Fibroblast of skin of back (primary cell): Measurements from ENCODE around the gene ABCC3. TPM values are rescaled to one million over a fixed set of nuclear protein-coding genes. Genes with fewer than 3 reads are reported as not detected.

ENCODE experiments used
- DNase-seq: peaks from one replicate; pipeline ENCODE4 v3.0.0-alpha.2; 2013
- polyA plus RNA-seq, 2 experiments: library from polyadenylated mRNA; unstranded; fragments of 120-200 nt; gene quantifications; one replicate each; pipeline ENCODE4 v1.2.1, GENCODE V29; 2013; ENCODE audit not compliant: insufficient read length in 2 of 2

The ABCC3 gene
- 1.7 TPM for polyA plus RNA-seq (2013, experiment 1 of 2; ENCODE audit: insufficient read length)
- polyA plus RNA-seq (2013, experiment 2 of 2; ENCODE audit: insufficient read length) = 1.3 TPM

- DNase-seq = peak; percentile 31
These were observed at the start of gene ABCC3 for GRCh38 chr17:50634224-50634914. TSS of gene ABCC3 (plus strand) at chr17:50634881. CDS start at chr17:50634937, 56 bp downstream.

GRCh38 chr17:50585346-50585745 is 49.3 kb upstream of the ABCC3 start:
- DNase-seq = no peak

GRCh38 chr17:50585891-50586290 is 48.8 kb upstream of the ABCC3 start:
- no peak for DNase-seq

GRCh38 chr17:50586421-50587247 is 48.0 kb upstream of the ABCC3 start:
- no peak for DNase-seq

GRCh38 chr17:50587571-50587970 is 47.1 kb upstream of the ABCC3 start:
- no peak for DNase-seq

- DNase-seq = no peak
These were observed 46.2 kb upstream of the ABCC3 start for GRCh38 chr17:50588391-50589049.

- DNase-seq = peak; percentile 9
These were observed 45.5 kb upstream of the ABCC3 start for GRCh38 chr17:50589095-50589705.

- DNase-seq = no peak
These were observed 43.5 kb upstream of the ABCC3 start for GRCh38 chr17:50590946-50591737.

- no peak for DNase-seq
These were observed 41.4 kb upstream of the ABCC3 start for GRCh38 chr17:50593321-50593720.

- no peak for DNase-seq
These were observed 40.4 kb upstream of the ABCC3 start for GRCh38 chr17:50594128-50594823.

GRCh38 chr17:50594892-50595291 is 39.8 kb upstream of the ABCC3 start:
- DNase-seq = no peak

- no peak for DNase-seq
These were observed 38.3 kb upstream of the ABCC3 start for GRCh38 chr17:50596191-50597037.

GRCh38 chr17:50598487-50598886 is 36.2 kb upstream of the ABCC3 start:
- DNase-seq = no peak

- DNase-seq = no peak
These were observed 35.1 kb upstream of the ABCC3 start for GRCh38 chr17:50599606-50600005.

GRCh38 chr17:50601823-50602375 is 32.8 kb upstream of the ABCC3 start:
- no peak for DNase-seq

GRCh38 chr17:50602836-50603235 is 31.8 kb upstream of the ABCC3 start:
- no peak for DNase-seq

GRCh38 chr17:50603340-50603739 is 31.3 kb upstream of the ABCC3 start:
- DNase-seq = no peak

- peak; percentile 34 for DNase-seq
These were observed 30.2 kb upstream of the ABCC3 start for GRCh38 chr17:50604513-50604912.

GRCh38 chr17:50605429-50605828 is 29.3 kb upstream of the ABCC3 start:
- DNase-seq = no peak
